Osteocyte (in vitro differentiated cells): ENCODE results near the gene ZNF469. TPM values are rescaled to one million over a fixed set of nuclear protein-coding genes. Genes with fewer than 3 reads are reported as not detected.

ENCODE experiments used
- DNase-seq: peaks from one replicate; pipeline ENCODE4 v3.0.0; 2021; ENCODE audit warnings: mixed read lengths; ENCODE audit not compliant: unreplicated experiment; ENCODE audit errors: extremely low spot score
- H3K27ac Mint-ChIP-seq: one replicate; pipeline ENCODE4 v1.8.0; 2021; ENCODE audit warnings: mild to moderate bottlenecking, mixed read lengths; ENCODE audit not compliant: unreplicated experiment
- H3K27me3 Mint-ChIP-seq: one replicate; pipeline ENCODE4 v1.8.0; 2021; ENCODE audit warnings: mixed read lengths; ENCODE audit not compliant: unreplicated experiment
- H3K36me3 Mint-ChIP-seq: one replicate; pipeline ENCODE4 v1.8.0; 2021; ENCODE audit warnings: mixed read lengths; ENCODE audit not compliant: unreplicated experiment
- H3K4me1 Mint-ChIP-seq: one replicate; pipeline ENCODE4 v1.8.0; 2021; ENCODE audit warnings: mixed read lengths; ENCODE audit not compliant: unreplicated experiment
- H3K4me3 Mint-ChIP-seq: one replicate; pipeline ENCODE4 v1.8.0; 2021; ENCODE audit warnings: mild to moderate bottlenecking, moderate library complexity, mixed read lengths; ENCODE audit not compliant: unreplicated experiment
- H3K9me3 Mint-ChIP-seq: one replicate; pipeline ENCODE4 v1.8.0; 2021; ENCODE audit warnings: mixed read lengths; ENCODE audit not compliant: unreplicated experiment
- total RNA-seq: library from RNA; stranded (reverse); gene quantifications from 2 replicates; pipeline ENCODE4 v1.2.1, GENCODE V29; 2021
- TF ChIP-seq, protein P1 (sequence below): fragments of 200-600 bp; sonication (generic); IDR thresholded peaks from 2 replicates; pipeline ENCODE4 v1.5.0; 2021; ENCODE audit warnings: antibody characterized with exemption, mild to moderate bottlenecking, moderate library complexity

Gene ZNF469
- total RNA-seq, 1 donor from 2014 or later = 4.1 TPM

DNA sequence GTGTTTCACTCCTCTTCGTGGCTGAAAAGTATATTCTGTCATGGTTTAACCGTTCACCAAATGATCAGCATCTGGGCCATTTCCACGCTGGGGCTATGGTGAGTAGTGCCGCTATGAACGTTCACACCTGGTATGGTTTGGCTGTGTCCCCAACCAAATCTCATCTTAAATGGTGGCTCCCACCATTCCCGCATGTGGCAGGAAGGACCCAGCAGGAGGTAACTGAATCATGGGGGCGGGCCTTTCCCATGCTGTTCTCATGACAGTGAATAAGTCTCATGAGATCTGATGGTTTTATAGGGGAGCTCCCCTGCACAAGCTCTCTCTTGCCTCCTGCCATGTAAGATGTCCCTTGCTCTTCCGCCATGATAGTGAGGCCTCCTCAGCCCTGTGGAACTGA is 45.7 kb upstream of the ZNF469 start:
- H3K27me3 Mint-ChIP-seq = no peaks in the 10 kb centered on the region

DNA sequence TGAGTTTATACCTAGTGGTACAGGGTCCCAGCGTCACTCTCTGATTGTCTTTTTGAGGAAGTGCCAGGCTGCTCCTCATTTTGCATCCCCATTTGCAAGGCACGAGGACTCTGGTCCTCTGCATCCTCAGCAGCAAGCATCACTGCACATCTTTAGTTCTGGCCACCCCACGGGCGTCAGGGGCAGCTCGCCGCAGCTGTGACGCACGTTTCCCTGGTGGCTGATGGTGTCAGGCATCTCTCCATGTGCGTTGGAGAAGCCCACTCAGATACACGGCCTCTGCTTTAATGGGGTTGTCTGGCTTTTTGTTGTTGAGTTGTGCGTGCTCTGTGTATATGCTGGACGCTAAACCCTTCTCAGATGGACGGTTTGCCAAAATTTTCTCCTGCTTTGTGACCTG is 45.2 kb upstream of the ZNF469 start:
- no peak overlapping the region for H3K27ac Mint-ChIP-seq
- H3K4me1 Mint-ChIP-seq = peaks cover 7% of the 10 kb centered on the region
- no peaks in the 10 kb centered on the region for H3K36me3 Mint-ChIP-seq
- H3K9me3 Mint-ChIP-seq = no peaks in the 10 kb centered on the region
- DNase-seq = no peak
- TF ChIP-seq, protein P1, sequence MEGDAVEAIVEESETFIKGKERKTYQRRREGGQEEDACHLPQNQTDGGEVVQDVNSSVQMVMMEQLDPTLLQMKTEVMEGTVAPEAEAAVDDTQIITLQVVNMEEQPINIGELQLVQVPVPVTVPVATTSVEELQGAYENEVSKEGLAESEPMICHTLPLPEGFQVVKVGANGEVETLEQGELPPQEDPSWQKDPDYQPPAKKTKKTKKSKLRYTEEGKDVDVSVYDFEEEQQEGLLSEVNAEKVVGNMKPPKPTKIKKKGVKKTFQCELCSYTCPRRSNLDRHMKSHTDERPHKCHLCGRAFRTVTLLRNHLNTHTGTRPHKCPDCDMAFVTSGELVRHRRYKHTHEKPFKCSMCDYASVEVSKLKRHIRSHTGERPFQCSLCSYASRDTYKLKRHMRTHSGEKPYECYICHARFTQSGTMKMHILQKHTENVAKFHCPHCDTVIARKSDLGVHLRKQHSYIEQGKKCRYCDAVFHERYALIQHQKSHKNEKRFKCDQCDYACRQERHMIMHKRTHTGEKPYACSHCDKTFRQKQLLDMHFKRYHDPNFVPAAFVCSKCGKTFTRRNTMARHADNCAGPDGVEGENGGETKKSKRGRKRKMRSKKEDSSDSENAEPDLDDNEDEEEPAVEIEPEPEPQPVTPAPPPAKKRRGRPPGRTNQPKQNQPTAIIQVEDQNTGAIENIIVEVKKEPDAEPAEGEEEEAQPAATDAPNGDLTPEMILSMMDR = no peak
- no peaks in the 10 kb centered on the region for H3K27me3 Mint-ChIP-seq
- no peak overlapping the region for H3K4me3 Mint-ChIP-seq

More for the DNA sequence above, 45.7 kb upstream of the ZNF469 start:
- TF ChIP-seq, protein P1 = no peak
- Mint-ChIP-seq H3K4me1 (peaks cover 7% of the 10 kb centered on the region), H3K36me3 (no peaks in the 10 kb centered on the region), H3K4me3 (no peak overlapping the region), H3K27ac (no peak overlapping the region), H3K9me3 (no peaks in the 10 kb centered on the region)
- DNase-seq = no peak

DNA sequence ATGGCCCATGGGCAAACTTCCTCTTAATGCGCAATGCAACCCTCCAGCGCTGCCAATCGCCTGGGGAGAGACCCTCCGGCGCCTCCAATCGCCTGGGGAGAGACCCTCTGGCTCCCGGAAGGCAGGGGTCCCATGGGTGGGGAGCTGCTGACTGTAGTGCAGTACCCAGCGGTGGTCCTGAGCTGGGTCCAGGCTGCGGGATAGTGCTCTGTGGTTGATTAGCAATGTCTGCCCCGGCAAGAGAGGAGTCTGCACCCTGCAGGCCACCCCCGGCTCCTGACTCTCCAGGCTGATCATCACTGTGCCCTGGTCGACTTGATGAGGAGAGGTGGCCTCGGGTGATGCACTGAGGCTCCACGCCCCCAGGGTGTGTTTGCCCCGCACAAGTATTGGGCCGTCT is 44.6 kb upstream of the ZNF469 start:
- TF ChIP-seq, protein P1 = no peak
- no peaks in the 10 kb centered on the region for H3K27me3 Mint-ChIP-seq
- peaks cover 7% of the 10 kb centered on the region for H3K4me1 Mint-ChIP-seq
- H3K36me3 Mint-ChIP-seq = no peaks in the 10 kb centered on the region
- no peaks in the 10 kb centered on the region for H3K9me3 Mint-ChIP-seq
- DNase-seq = no peak
- H3K27ac Mint-ChIP-seq = no peak overlapping the region
- no peak overlapping the region for H3K4me3 Mint-ChIP-seq

DNA sequence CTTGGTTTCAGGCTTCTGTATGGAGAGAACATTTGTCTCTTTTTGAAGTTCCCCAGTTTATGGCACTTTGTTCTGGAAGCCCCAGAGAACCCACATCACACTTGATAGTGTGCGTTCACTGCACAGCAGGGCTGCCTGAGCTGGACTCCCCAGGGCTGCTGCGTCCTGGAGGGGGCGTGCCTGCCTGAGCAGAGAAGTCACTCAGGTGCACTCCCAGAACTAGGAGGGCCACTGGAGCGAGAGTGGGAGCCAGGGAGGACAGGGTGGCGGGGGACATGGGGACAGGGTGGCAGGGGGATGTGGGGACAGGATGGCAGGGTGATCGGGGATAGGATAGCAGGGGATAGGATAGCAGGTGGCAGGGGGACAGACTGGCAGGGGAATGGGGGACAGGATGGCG is 43.9 kb upstream of the ZNF469 start:
- no peak overlapping the region for H3K4me3 Mint-ChIP-seq
- no peaks in the 10 kb centered on the region for H3K36me3 Mint-ChIP-seq
- H3K9me3 Mint-ChIP-seq = peaks cover 5% of the 10 kb centered on the region
- H3K27me3 Mint-ChIP-seq = no peaks in the 10 kb centered on the region
- TF ChIP-seq, protein P1 = no peak
- no peak overlapping the region for H3K27ac Mint-ChIP-seq
- DNase-seq = no peak
- H3K4me1 Mint-ChIP-seq = peaks cover 2% of the 10 kb centered on the region

DNA sequence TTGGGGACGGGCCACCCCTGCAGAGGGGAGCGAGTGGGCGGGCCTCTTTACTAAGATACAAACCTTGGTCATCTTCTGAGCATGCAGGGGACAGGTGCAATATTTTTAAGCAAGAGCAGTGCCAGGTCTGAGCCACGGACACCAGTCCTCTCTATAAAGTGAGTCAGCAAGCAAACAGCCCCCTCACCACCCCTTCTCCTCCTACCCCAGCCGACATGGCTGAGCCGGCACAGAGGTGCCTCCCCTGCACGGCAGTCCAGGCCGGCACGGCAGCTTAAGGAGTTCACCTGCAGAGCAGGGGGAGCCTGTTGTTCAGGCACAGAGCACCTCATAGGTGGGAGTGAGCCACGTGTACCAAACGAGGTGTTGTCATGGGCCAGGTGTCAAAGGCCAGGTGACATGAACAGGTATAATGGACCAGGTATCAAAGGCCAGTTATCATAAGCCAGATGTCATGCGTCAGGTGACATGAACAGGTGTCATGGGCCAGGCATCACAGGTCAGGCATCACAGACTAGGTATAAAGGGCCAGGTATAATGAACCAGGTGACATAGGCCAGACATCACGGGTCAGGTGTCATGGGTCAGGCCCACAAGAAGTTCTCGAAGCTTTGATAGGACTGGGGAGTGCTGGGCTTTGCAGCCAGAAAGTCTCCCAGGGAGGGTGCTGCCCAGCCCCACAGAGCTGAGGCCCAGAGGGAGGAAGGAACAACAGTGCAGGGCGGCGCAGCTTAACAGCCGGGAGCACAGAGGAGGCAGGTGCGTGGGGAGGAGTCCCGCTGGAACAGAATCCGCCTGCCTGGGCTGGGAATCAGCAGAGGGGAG is 42.6 kb upstream of the ZNF469 start:
- Mint-ChIP-seq H3K27ac (no peak overlapping the region), H3K36me3 (no peaks in the 10 kb centered on the region), H3K4me3 (no peak overlapping the region), H3K27me3 (no peaks in the 10 kb centered on the region), H3K4me1 (no peaks in the 10 kb centered on the region), H3K9me3 (peaks cover 5% of the 10 kb centered on the region)
- DNase-seq = no peak
- TF ChIP-seq, protein P1 = no peak
